HepG2 (cell line): Measurements from ENCODE around the gene SSBP4. TPM values are rescaled to one million over a fixed set of nuclear protein-coding genes. Genes with fewer than 3 reads are reported as not detected.
A peak's percentile ranks its signal among the peaks of the same experiment; 100 is the strongest.

Experiments
- ADNP ChIP-seq: sonication (generic); formaldehyde crosslinking; IDR thresholded peaks from 2 replicates; pipeline ENCODE4 v1.4.0; 2020; ENCODE audit warnings: missing genetic modification reagents
- ARID4A ChIP-seq: sonication (generic); formaldehyde crosslinking; IDR thresholded peaks from 2 replicates; pipeline ENCODE4 v1.5.0; 2020; ENCODE audit warnings: mild to moderate bottlenecking, missing genetic modification reagents, borderline replicate concordance
- FUBP1 ChIP-seq: sonication (generic); formaldehyde crosslinking; IDR thresholded peaks from 2 replicates; pipeline ENCODE4 v1.5.1; 2020; ENCODE audit warnings: missing genetic modification reagents, mild to moderate bottlenecking, borderline replicate concordance
- GTF2F1 ChIP-seq: fragments of 150-350 bp; IDR thresholded peaks from 2 replicates; pipeline ENCODE4 v1.6.1; 2014; ENCODE audit warnings: low read length
- KLF13 ChIP-seq: sonication (generic); formaldehyde crosslinking; IDR thresholded peaks from 2 replicates; pipeline ENCODE4 v1.4.0; 2020; ENCODE audit warnings: mild to moderate bottlenecking, missing genetic modification reagents
- MTA3 ChIP-seq: sonication (generic); formaldehyde crosslinking; IDR thresholded peaks from 2 replicates; pipeline ENCODE4 v1.4.0; 2020; ENCODE audit warnings: missing genetic modification reagents
- NR0B2 ChIP-seq: sonication (generic); formaldehyde crosslinking; IDR thresholded peaks from 2 replicates; pipeline ENCODE4 v1.4.0; 2020; ENCODE audit warnings: mild to moderate bottlenecking, missing genetic modification reagents
- TEF ChIP-seq: sonication (generic); formaldehyde crosslinking; IDR thresholded peaks from 2 replicates; pipeline ENCODE4 v1.5.0; 2020; ENCODE audit warnings: missing genetic modification reagents
- TIGD3 ChIP-seq: sonication (generic); formaldehyde crosslinking; IDR thresholded peaks from 2 replicates; pipeline ENCODE4 v1.5.1; 2020; ENCODE audit warnings: mild to moderate bottlenecking, missing genetic modification reagents, borderline replicate concordance
- ZBTB33 ChIP-seq: sonication (generic); formaldehyde crosslinking; IDR thresholded peaks from 2 replicates; pipeline ENCODE4 v1.4.0; 2020; ENCODE audit warnings: missing genetic modification reagents
- ZNF138 ChIP-seq: sonication (generic); formaldehyde crosslinking; IDR thresholded peaks from 2 replicates; pipeline ENCODE4 v1.5.0; 2020; ENCODE audit warnings: mild to moderate bottlenecking, low read depth, missing genetic modification reagents
- ZNF572 ChIP-seq: sonication (generic); formaldehyde crosslinking; IDR thresholded peaks from 2 replicates; pipeline ENCODE4 v1.5.1; 2020; ENCODE audit warnings: mild to moderate bottlenecking, missing genetic modification reagents
- ZNF607 ChIP-seq: sonication (generic); formaldehyde crosslinking; IDR thresholded peaks from 2 replicates; pipeline ENCODE4 v1.5.1; 2020; ENCODE audit warnings: missing genetic modification reagents, mild to moderate bottlenecking, borderline replicate concordance
- ZNF644 ChIP-seq: IDR thresholded peaks from 2 replicates; pipeline ENCODE4 v1.6.1; 2016; ENCODE audit warnings: low read depth
- ZNF878 ChIP-seq: sonication (generic); formaldehyde crosslinking; IDR thresholded peaks from 2 replicates; pipeline ENCODE4 v1.8.1; 2023; ENCODE audit warnings: mild to moderate bottlenecking, missing genetic modification reagents, moderate library complexity
- ZSCAN22 ChIP-seq: sonication (generic); formaldehyde crosslinking; IDR thresholded peaks from 2 replicates; pipeline ENCODE4 v1.4.0; 2020; ENCODE audit warnings: mild to moderate bottlenecking, missing genetic modification reagents
- polyA plus RNA-seq, 8 experiments: library from polyadenylated mRNA; depleted of rRNA in 3 of 8; stranded (reverse) in 7 of 8; unstranded in 1 of 8; fragments of >200 nt; fragmentation: Illumina TruSeq in 4 of 8; extraction: Trizol in 4 of 8; gene quantifications; 2 replicates each; pipeline versions ENCODE4 v1.2.1 to v1.2.3, GENCODE V29; 2011 to 2016; ENCODE audit warnings: low read depth in 4 of 8, missing spikeins in 1 of 8, mixed read lengths in 1 of 8; ENCODE audit not compliant: insufficient read depth in 1 of 8
- total RNA-seq, 5 experiments: library from RNA; depleted of rRNA; stranded (reverse); fragments of >200 nt; fragmentation: Illumina TruSeq; extraction: Trizol; gene quantifications; 2 replicates each; pipeline ENCODE4 v1.2.3, GENCODE V29; 2016; ENCODE audit warnings: low read depth in 1 of 5

SSBP4 gene
- total and polyA plus RNA-seq, 2 of the 13 experiments (the other 11 are each of a cell fraction or from before 2014, with no cell fraction given) = 20.8 to 39.5 TPM

GRCh38 chr19:18388100-18388959, 30.9 kb upstream of the SSBP4 start (continued):
- peak; percentile 69; the same call in 1 of the 2 replicates for TF ChIP-seq ARID4A (CRISPR knock-in tag)
- TF ChIP-seq TEF (CRISPR knock-in tag) = peak; percentile 59; the same call in 1 of the 2 replicates
- peak; percentile 27; the same call in 1 of the 2 replicates for TF ChIP-seq ZNF878
- peak; percentile 66; the same call in 1 of the 2 replicates for TF ChIP-seq ZSCAN22 (CRISPR knock-in tag)
- TF ChIP-seq MTA3 (CRISPR knock-in tag) = no peak
- peak; percentile 27; the same call in 1 of the 2 replicates for TF ChIP-seq ZNF572
- peak; percentile 89 for TF ChIP-seq ZNF607
- TF ChIP-seq FUBP1 (CRISPR knock-in tag) = no peak; the same call in 1 of the 2 replicates
- no peak for TF ChIP-seq GTF2F1
- no peak for TF ChIP-seq ADNP (CRISPR knock-in tag)
- TF ChIP-seq ZNF644 = no peak
- no peak for TF ChIP-seq KLF13 (CRISPR knock-in tag)
- peak; percentile 90 for TF ChIP-seq ZBTB33 (CRISPR knock-in tag)
- no peak for TF ChIP-seq TIGD3 (CRISPR knock-in tag)
- TF ChIP-seq NR0B2 = peak; percentile 87
- peak; percentile 57; the same call in 1 of the 2 replicates for TF ChIP-seq ZNF138
